ENCODE data around the gene USP35.
"Not testable (repeated sequence)": the region's sequence is repeated elsewhere in the genome, so short reads cannot be mapped to it uniquely, and the experiment has no call there.

USP35 gene

DNA sequence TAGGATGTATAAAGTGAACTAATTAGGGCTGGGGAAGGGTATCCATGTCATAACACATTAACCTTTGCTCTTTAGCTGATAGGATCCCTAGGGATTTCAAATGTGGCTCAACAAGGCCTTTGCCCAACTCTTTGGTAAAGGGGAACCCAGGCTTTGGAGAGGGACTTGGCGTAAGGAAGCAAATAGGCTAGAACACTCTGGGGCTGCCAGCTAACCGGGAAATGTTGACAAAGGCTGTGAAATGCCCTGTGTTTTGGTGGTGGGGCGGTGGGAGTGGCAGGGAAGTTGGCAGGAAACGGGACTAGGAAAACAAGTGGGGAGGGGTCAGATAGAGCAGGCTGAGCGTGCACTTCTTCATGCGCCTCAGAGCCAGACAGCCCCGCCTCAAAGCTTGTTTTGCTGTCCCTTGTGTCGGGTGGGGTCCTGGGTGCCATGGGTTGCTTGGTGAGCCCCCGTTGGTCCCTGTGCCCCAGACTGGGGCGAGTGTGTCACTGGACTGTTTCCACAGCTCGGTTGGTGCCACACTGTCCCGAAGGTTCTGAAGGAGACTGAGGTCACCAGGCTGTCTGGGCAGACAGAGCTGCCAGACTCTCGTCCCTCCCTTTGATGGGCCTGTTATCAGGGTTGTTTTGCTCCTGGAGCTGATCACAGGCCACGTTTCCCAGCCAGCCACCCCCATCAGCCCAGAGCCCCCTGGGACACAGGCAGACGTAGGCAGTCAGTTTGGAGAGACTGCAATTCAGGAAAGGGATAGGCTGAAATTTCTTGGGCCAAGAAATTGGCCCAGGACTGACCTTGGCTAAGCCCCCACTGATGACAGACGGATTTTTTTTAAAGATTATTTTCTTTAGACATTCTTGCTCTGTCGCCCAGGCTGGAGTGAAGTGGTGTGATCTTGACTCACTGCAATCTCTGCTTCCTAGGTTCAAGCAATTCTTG is 19.9 kb upstream of the USP35 start:
- DNase-seq, result peak; percentile 34

GRCh38 chr11:78170413-78170812 is 18.3 kb upstream of the USP35 start:
- no peak for DNase-seq

- DNase-seq, result no peak
Observed at GRCh38 chr11:78170874-78171549, 17.7 kb upstream of the USP35 start.

- DNase-seq, result no peak
Observed at GRCh38 chr11:78171951-78172350, 16.8 kb upstream of the USP35 start.

DNA sequence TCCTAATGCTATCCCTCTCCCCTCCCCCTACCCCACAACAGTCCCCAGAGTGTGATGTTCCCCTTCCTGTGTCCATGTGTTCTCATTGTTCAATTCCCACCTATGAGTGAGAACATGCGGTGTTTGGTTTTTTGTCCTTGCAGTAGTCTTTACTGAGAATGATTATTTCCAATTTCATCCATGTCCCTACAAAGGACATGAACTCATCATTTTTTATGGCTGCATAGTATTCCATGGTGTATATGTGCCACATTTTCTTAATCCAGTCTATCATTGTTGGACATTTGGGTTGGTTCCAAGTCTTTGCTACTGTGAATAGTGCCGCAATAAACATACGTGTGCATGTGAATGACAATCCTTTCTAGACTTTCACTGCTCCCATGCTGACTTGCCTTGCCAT is 12.9 kb upstream of the USP35 start:
- DNase-seq, result not testable (repeated sequence)

DNA sequence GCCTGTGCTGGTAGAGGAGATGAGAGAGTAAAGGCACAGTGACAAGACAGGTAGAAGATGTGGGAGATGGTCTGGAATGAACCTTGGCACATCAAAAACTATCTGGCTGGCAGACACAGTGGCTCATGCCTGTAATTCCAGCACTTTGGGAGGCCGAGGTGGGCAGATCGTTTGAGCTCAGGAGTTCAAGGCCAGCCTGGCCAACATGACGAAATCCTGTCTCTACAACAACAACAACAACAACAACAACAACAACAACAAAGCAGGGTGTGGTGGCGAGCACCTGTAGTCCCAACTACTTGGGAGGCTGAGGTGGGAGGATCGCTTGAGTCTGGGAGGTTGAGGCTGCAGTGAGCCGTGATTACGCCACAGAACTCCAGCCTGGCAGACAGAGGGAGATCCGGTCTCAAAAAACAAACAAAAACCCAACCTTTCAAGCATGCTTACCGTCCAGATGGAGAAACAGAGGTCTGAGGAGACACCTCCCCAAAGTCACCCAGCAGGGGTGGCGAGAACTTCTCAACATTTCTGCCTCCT is 12.0 kb upstream of the USP35 start:
- no peak for DNase-seq

DNA sequence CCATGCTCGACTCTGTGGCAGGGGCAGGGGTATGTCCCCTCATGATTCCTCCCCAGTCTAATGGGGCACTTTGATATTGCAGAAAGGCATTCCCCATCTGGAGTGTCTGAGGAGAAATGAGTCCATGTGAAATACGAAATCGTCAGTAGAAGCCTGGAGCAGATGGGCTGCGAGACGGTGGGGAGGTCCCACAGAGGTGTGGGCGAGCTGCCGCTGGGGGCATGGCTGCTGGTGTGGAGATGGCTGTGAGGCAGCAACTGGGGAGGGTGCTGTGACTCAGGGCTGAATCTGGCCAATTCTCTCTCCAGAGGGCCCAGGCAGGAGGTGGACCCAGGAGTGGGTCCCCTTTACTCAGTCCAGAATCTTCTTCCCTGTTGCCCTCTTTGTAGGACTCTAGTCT is 11.5 kb upstream of the USP35 start:
- DNase-seq, result no peak

GRCh38 chr11:78179459-78180071 is 9.2 kb upstream of the USP35 start:
- DNase-seq, result peak; percentile 12

- DNase-seq, result peak; percentile 56
Observed at GRCh38 chr11:78180751-78181150, 8.0 kb upstream of the USP35 start.

DNA sequence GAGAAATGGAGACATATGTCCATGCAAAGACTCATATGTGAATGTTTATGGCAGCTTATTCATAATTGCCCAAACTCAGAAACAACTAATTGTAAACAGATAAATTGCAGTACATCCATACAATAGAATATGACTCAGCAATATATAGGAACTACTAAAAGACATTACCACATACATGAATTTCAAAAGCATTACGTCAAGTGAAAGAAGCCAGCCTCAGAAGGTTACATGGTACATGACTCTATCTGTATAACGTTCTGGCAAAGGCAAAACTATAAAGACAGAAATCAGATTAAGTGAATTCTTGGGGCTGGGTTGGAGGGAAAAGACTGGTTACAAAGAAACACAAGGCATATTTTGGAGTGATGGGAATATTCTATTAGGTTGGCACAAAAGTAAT is 7.5 kb upstream of the USP35 start:
- DNase-seq, result no peak

GRCh38 chr11:78187366-78188285 is 1.1 kb upstream of the USP35 start:
- DNase-seq, result no peak

- DNase-seq, result no peak
Observed at GRCh38 chr11:78189174-78189724, 530 bp downstream of the USP35 start.

GRCh38 chr11:78189851-78190250 is 1.1 kb downstream of the USP35 start:
- DNase-seq, result peak; percentile 12

GRCh38 chr11:78190374-78190773 is 1.7 kb downstream of the USP35 start:
- DNase-seq, result no peak

- DNase-seq, result no peak
Observed at GRCh38 chr11:78190871-78191538, 2.3 kb downstream of the USP35 start.

DNA sequence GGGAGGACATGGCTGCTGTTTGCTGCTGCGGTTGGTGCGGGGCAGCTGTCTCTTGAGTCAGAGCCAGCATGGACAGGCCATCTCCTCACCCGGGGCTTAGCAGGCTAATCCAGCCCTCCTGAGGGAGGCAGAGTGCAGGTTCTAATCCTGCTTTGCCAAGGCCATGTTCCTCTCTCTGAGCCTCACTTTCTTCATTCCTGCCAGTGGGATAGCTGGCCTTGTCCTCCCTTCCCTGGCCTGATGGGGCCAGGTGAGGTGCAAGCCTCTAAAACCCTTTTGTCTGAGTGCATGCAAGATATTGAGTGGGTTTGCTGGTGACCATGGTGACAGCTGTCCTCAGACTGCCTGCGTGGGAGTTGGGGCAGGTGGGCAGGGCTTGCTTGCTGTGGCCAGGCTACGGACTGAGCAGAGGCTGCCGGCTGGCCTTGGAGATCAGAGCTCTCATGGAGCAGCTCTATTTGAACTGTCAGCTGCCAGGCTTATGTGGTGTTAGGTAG is 3.6 kb downstream of the USP35 start:
- no peak for DNase-seq

DNA sequence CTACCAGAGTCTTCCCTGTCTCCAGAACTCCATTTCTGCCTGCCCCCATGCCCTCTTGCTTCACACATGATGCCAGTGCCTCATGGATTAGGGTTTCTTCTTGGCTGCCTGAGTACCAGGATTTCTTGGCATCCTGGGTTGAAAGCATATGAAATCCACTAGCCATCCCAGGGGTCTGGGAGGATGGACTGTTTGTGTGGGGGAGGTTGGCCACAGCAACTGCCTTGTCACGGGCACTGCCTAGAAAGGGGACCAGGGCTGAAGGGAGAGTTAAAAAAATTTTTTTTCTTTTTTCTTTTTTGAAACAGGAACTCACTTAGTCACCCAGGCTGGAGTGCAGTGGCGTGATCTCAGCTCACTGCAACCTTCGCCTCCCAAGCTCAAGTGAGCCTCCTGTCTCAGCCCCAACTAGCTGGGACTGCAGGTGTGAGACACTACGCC is 4.2 kb downstream of the USP35 start:
- no peak for DNase-seq

DNA sequence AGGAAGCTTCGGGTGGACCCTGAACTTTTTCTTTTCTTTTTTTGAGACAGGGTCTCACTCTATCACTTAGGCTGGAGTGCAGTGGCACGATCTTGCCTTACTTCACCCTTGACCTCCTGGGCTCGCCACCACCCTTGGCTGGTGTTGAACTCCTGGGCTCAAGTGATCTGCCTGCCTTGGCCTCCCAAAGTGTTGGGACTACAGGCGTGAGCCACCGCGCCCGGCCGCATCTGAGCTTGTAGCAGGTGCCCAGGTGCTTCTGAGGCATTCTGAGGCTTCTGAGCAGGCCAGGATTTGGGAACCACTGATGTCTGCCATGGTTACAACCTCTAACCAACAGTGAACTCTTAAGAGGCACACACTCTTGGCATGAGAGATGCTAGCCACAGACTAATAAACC is 5.1 kb downstream of the USP35 start:
- no peak for DNase-seq

- DNase-seq, result no peak
Observed at GRCh38 chr11:78194490-78194889, 5.8 kb downstream of the USP35 start.

DNA sequence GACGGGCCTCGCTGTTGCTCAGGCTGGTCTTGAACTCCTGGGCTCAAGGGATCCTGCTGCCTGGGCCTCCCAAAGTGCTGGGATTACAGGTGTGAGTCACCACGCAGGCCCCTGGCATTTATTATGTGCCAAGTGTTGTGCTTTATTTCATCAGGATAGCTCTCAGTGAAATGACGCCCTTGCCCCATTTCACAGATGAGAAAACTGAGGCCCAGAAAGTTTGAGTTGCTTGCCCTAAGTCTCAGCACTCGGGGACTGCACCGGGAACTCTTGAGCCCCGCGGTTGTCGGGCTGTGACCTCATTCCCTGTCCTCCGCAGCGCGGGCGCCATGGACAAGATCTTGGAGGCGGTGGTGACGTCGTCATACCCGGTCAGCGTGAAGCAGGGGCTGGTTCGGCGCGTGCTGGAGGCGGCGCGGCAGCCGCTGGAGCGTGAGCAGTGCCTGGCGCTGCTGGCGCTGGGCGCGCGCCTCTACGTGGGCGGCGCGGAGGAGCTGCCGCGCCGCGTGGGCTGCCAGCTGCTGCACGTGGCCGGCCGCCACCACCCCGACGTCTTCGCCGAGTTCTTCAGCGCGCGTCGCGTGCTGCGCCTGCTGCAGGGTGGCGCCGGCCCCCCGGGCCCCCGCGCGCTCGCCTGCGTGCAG is 7.3 kb downstream of the USP35 start:
- no peak for DNase-seq

DNA sequence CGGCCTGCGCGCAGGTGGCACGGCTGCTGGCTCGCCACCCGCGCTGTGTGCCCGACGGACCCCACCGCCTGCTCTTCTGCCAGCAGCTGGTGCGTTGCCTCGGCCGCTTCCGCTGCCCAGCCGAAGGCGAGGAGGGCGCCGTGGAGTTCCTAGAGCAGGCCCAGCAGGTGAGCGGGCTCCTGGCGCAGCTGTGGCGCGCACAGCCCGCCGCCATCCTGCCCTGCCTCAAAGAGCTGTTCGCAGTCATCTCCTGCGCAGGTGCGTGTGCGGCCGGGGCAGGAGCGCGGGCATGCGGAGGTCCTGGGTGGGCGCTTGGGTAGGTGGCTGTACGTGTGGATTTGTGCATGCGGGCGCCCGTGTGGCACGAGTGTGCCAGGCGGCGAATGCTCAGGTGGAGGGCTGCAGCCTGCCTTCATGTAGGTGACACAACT is 8.0 kb downstream of the USP35 start:
- DNase-seq, result no peak

Data from NCI-H69 (cell line).